SK-N-SH (cell line): ENCODE results near the gene FOSB. TPM values are rescaled to one million over a fixed set of nuclear protein-coding genes. Genes with fewer than 3 reads are reported as not detected.

Experiments used
- CTCF ChIA-PET: fragments of 300-600, 350-600 bp; formaldehyde crosslinking; extraction: SDS; loops from one replicate; lab custom pipeline; 2021; lab: Yijun Ruan, JAX
- POLR2A ChIA-PET: fragments of 350-600 bp; sonication (Branson Sonifier 250); formaldehyde crosslinking; extraction: SDS; loops from one replicate; lab custom pipeline; 2020; ENCODE audit warnings: antibody characterized with exemption, inconsistent platforms; lab: Yijun Ruan, JAX
- DNase-seq: peaks from one replicate; pipeline ENCODE4 v3.0.0; 2012
- H2AFZ ChIP-seq: fragments of 200-600 bp; sonication (generic); 2 replicates; pipeline ENCODE4 v1.8.1; 2016; ENCODE audit warnings: antibody characterized with exemption, mild to moderate bottlenecking, low read depth
- H3F3A ChIP-seq: fragments of 200-600 bp; sonication (generic); replicated peaks from 2 replicates; pipeline ENCODE3; 2016; ENCODE audit warnings: antibody characterized with exemption, mild to moderate bottlenecking; ENCODE audit not compliant: insufficient read depth
- H3K27ac ChIP-seq, 2 experiments: fragments of 200-500 bp in 1 of 2; fragments of 200-600 bp in 1 of 2; sonication (Bioruptor generic) in 1 of 2; sonication (generic), shearing (Covaris generic) in 1 of 2; 2 replicates each; pipeline versions ENCODE4 v1.5.1 to v1.6.1; 2014 to 2016; ENCODE audit warnings: low read depth in 2 of 2, inconsistent platforms in 1 of 2, low read length in 1 of 2, mild to moderate bottlenecking in 1 of 2, mixed read lengths in 1 of 2
- H3K27me3 ChIP-seq: fragments of 200-600 bp; sonication (generic), shearing (Covaris generic); 2 replicates; pipeline ENCODE4 v1.6.1; 2016; ENCODE audit warnings: mixed run types; ENCODE audit not compliant: insufficient read depth
- H3K36me3 ChIP-seq, 2 experiments: fragments of 200-500 bp in 1 of 2; fragments of 200-600 bp in 1 of 2; sonication (Bioruptor generic) in 1 of 2; sonication (generic) in 1 of 2; replicated peaks in 1 of 2; 2 replicates each; pipeline versions ENCODE3 to v1.5.1; 2014 to 2016; ENCODE audit warnings: low read length in 1 of 2, mild to moderate bottlenecking in 1 of 2; ENCODE audit not compliant: insufficient read depth in 2 of 2, control insufficient read depth in 1 of 2
- H3K4me1 ChIP-seq, 2 experiments: fragments of 200-500 bp in 1 of 2; fragments of 200-600 bp in 1 of 2; sonication (Bioruptor generic) in 1 of 2; sonication (generic), shearing (Covaris generic) in 1 of 2; 2 replicates each; pipeline versions ENCODE4 v1.5.1 to v1.6.1; 2014 to 2016; ENCODE audit warnings: low read depth in 1 of 2, low read length in 1 of 2, mixed run types in 1 of 2; ENCODE audit not compliant: insufficient read depth in 2 of 2, control insufficient read depth in 1 of 2
- H3K4me2 ChIP-seq: fragments of 200-600 bp; sonication (generic), shearing (Covaris generic); 2 replicates; pipeline ENCODE4 v1.6.1; 2017; ENCODE audit warnings: mixed run types
- H3K4me3 ChIP-seq, 2 experiments: fragments of 200-500 bp in 1 of 2; fragments of 200-600 bp in 1 of 2; sonication (Bioruptor generic) in 1 of 2; sonication (generic), shearing (Covaris generic) in 1 of 2; 2 replicates each; pipeline versions ENCODE4 v1.5.1 to v1.8.1; 2014 to 2016; ENCODE audit warnings: low read depth in 2 of 2, inconsistent platforms in 1 of 2, low read length in 1 of 2, mild to moderate bottlenecking in 1 of 2, mixed read lengths in 1 of 2, moderate library complexity in 1 of 2
- H3K79me2 ChIP-seq: fragments of 200-600 bp; sonication (generic); 2 replicates; pipeline ENCODE4 v1.8.1; 2017; ENCODE audit warnings: mild to moderate bottlenecking; ENCODE audit not compliant: insufficient read depth
- H3K9ac ChIP-seq: fragments of 200-600 bp; sonication (generic); 2 replicates; pipeline ENCODE4 v1.6.1; 2017; ENCODE audit warnings: mixed run types
- H3K9me2 ChIP-seq: fragments of 200-600 bp; sonication (generic); 2 replicates; pipeline ENCODE4 v1.6.1; 2017; ENCODE audit warnings: mixed run types
- H3K9me3 ChIP-seq: fragments of 200-600 bp; sonication (generic); 2 replicates; pipeline ENCODE4 v1.6.1; 2017; ENCODE audit warnings: mixed run types, mild to moderate bottlenecking, moderate library complexity
- H4K20me1 ChIP-seq: fragments of 200-600 bp; sonication (generic); 2 replicates; pipeline ENCODE4 v1.6.1; 2017; ENCODE audit warnings: mild to moderate bottlenecking, mixed run types; ENCODE audit not compliant: insufficient read depth
- EP300 ChIP-seq, 2 experiments: IDR thresholded peaks; 2 replicates each; pipeline versions ENCODE4 v1.4.0 to v1.6.1; 2012; ENCODE audit warnings: borderline replicate concordance in 1 of 2, low read depth in 1 of 2, low read length in 1 of 2
- FOXJ3 ChIP-seq: sonication (generic); formaldehyde crosslinking; IDR thresholded peaks from 2 replicates; pipeline ENCODE4 v1.5.1; 2020; ENCODE audit warnings: mild to moderate bottlenecking, missing genetic modification reagents
- FOXM1 ChIP-seq: IDR thresholded peaks from 2 replicates; pipeline ENCODE4 v1.4.0; 2012; ENCODE audit warnings: low read depth, mild to moderate bottlenecking
- GATA2 ChIP-seq: sonication (generic); formaldehyde crosslinking; IDR thresholded peaks from 2 replicates; pipeline ENCODE4 v1.5.0; 2020; ENCODE audit warnings: mild to moderate bottlenecking, missing genetic modification reagents
- NRF1 ChIP-seq: IDR thresholded peaks from 2 replicates; pipeline ENCODE4 v1.6.1; 2012; ENCODE audit warnings: low read depth, mild to moderate bottlenecking, low read length
- PBX3 ChIP-seq: IDR thresholded peaks from 2 replicates; pipeline ENCODE4; 2012
- RAD21 ChIP-seq: IDR thresholded peaks from 2 replicates; pipeline ENCODE4 v1.6.1; 2012; ENCODE audit warnings: mild to moderate bottlenecking, low read length
- RCOR1 ChIP-seq: fragments of 150-350 bp; IDR thresholded peaks from 2 replicates; pipeline ENCODE4 v1.6.1; 2017; ENCODE audit warnings: antibody characterized with exemption, low read length
- REST ChIP-seq: IDR thresholded peaks from 2 replicates; pipeline ENCODE4 v1.6.1; 2012; ENCODE audit warnings: mild to moderate bottlenecking, low read depth, low read length, moderate library complexity
- RXRA ChIP-seq: IDR thresholded peaks from 2 replicates; pipeline ENCODE4 v1.4.0; 2012; ENCODE audit warnings: low read depth, mild to moderate bottlenecking, borderline replicate concordance
- SIN3A ChIP-seq: IDR thresholded peaks from 2 replicates; pipeline ENCODE4 v1.6.1; 2012; ENCODE audit warnings: low read depth, mild to moderate bottlenecking, low read length, moderate library complexity, borderline replicate concordance
- SMC3 ChIP-seq: IDR thresholded peaks from 2 replicates; pipeline ENCODE4 v1.6.1; 2012; ENCODE audit warnings: low read depth, low read length, improper control_type of control experiment
- TCF12 ChIP-seq: IDR thresholded peaks from 2 replicates; pipeline ENCODE4 v1.4.0; 2012
- USF2 ChIP-seq: fragments of 150-350 bp; IDR thresholded peaks from 2 replicates; pipeline ENCODE4 v1.6.1; 2017; ENCODE audit warnings: antibody characterized with exemption, low read length, low read depth, borderline replicate concordance
- ZBTB33 ChIP-seq: IDR thresholded peaks from 2 replicates; pipeline ENCODE4 v1.4.0; 2012; ENCODE audit warnings: low read depth, borderline replicate concordance
- WGBS: methylation state at CpG from one replicate; pipeline ENCODE4 v1.1.6; 2017; ENCODE audit warnings: low lambda C conversion rate; 5-methylcytosine and 5-hydroxymethylcytosine counted together
- polyA plus RNA-seq, 3 experiments: library from polyadenylated mRNA; depleted of rRNA; stranded (reverse); fragments of >200 nt; gene quantifications; 2 replicates each; pipeline ENCODE4 v1.2.3, GENCODE V29; 2012

The FOSB gene
- polyA plus RNA-seq, 1 of the 3 experiments (the other 2 are of a cell fraction): 78.2 TPM

GRCh38 chr19:45467456-45468158 lies at the start of gene FOSB (continued):
- no peak for TF ChIP-seq RXRA
- TF ChIP-seq PBX3: peak; percentile 71
- TF ChIP-seq ZBTB33: no peak
- no peak for TF ChIP-seq RCOR1
- no peak for TF ChIP-seq FOXJ3
- TF ChIP-seq EP300 (IDR thresholded peaks at IDR 0.05; ENCODE audit: borderline replicate concordance in 1 of 2, low read depth in 1 of 2, low read length in 1 of 2): no peak; a peak in 1 of 4 replicates
- no peak for TF ChIP-seq RAD21
- TF ChIP-seq FOXM1: no peak
- TF ChIP-seq NRF1: peak; percentile 88
- TF ChIP-seq, all 33 proteins: peak for 10

- H3K27me3 ChIP-seq: no peaks in the 10 kb centered on the region
- H4K20me1 ChIP-seq: no peaks in the 10 kb centered on the region; the same call in 1 of the 2 replicates
- no peaks in the 10 kb centered on the region for H3K9me2 ChIP-seq
- peaks cover 8% of the 10 kb centered on the region for H3F3A ChIP-seq
- CTCF ChIA-PET: interaction anchor here (1.2 to 2.7 kb wide), 2 partner anchors 21 to 60 kb away, joined by 3 to 10 read pairs; no protein-coding TSS in a partner anchor
- peaks cover 45% of the 10 kb centered on the region for H3K79me2 ChIP-seq
- no peak for DNase-seq
- no peak overlapping the region for H2AFZ ChIP-seq
- no peaks in the 10 kb centered on the region for H3K9me3 ChIP-seq
- WGBS: 95% methylated on average over 6 of the region's 9 CpGs
- no peak overlapping the region for H3K4me3 ChIP-seq
- TF ChIP-seq GATA2: no peak
- TF ChIP-seq RAD21: no peak
- no peak for TF ChIP-seq RXRA
- TF ChIP-seq ZBTB33: no peak
- TF ChIP-seq REST: no peak
- no peak for TF ChIP-seq TCF12
- no peak for TF ChIP-seq EP300 (IDR thresholded peaks at IDR 0.05; ENCODE audit: borderline replicate concordance in 1 of 2, low read depth in 1 of 2, low read length in 1 of 2)
- TF ChIP-seq USF2: no peak
- no peak for TF ChIP-seq RCOR1
- no peak for TF ChIP-seq SMC3
- TF ChIP-seq SIN3A: no peak
- H3K4me2 ChIP-seq: no peak overlapping the region
- no peak overlapping the region for H3K27ac ChIP-seq
- H3K9ac ChIP-seq: no peak overlapping the region
- H3K4me1 ChIP-seq: peaks cover 7% of the 10 kb centered on the region in 2 experiments; a peak in 3 of 4 replicates
- POLR2A ChIA-PET: no interaction called here
- peaks cover 12 to 43% of the 10 kb centered on the region in 2 experiments for H3K36me3 ChIP-seq
Observed at GRCh38 chr19:45418802-45419201, 49.0 kb upstream of the FOSB start.
